ENCODE data around the gene NAT10. TPM values are rescaled to one million over a fixed set of nuclear protein-coding genes. Genes with fewer than 3 reads are reported as not detected.

NAT10 gene
- total RNA-seq, 4 donors from 2014 or later, result 17.2 to 27.7 (median 19.4) TPM

DNA sequence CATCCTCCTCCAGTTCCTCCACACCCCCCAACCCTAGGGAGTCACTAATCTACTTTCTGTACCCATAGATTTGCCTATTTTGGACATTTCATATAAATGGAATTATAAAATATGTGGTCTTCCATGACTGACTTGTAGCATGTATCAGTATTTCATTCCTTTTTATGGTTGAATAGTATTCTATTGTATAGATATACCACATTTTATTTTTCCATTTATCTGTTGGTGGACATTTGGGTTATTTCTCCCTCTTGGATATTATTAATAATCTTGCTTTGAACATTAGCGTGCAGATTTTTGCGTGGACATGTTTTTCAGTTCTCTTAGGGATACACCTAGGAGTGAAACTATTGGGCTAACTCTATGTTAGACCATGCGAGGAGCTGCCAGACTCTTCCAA lies 23.4 kb downstream of the NAT10 start:
- Histone ChIP-seq H3K27me3 (no peaks in the 10 kb centered on the region), H3K27ac (no peak overlapping the region), H3K36me3 (peaks cover 0 to 86% of the 10 kb centered on the region in 2 donors), H3K9me3 (no peaks in the 10 kb centered on the region), H3K4me3 (no peak overlapping the region), H3K4me1 (no peaks in the 10 kb centered on the region)
- ATAC-seq, result no peak
- in situ Hi-C loops (cut with MboI; ENCODE audit: low sequenced_read_pairs in 4 of 4), result no loop called here
- intact Hi-C loops (cut with DNase I; ENCODE audit: low total_unique reads), result no loop called here
- no peak for DNase-seq
- TF ChIP-seq CTCF (IDR thresholded peaks at IDR 0.05 in 4 of 5, conservative IDR thresholded peaks at IDR 0.05 in 1 of 5), result no peak
- TF ChIP-seq POLR2A (IDR thresholded peaks at IDR 0.05), result no peak

DNA sequence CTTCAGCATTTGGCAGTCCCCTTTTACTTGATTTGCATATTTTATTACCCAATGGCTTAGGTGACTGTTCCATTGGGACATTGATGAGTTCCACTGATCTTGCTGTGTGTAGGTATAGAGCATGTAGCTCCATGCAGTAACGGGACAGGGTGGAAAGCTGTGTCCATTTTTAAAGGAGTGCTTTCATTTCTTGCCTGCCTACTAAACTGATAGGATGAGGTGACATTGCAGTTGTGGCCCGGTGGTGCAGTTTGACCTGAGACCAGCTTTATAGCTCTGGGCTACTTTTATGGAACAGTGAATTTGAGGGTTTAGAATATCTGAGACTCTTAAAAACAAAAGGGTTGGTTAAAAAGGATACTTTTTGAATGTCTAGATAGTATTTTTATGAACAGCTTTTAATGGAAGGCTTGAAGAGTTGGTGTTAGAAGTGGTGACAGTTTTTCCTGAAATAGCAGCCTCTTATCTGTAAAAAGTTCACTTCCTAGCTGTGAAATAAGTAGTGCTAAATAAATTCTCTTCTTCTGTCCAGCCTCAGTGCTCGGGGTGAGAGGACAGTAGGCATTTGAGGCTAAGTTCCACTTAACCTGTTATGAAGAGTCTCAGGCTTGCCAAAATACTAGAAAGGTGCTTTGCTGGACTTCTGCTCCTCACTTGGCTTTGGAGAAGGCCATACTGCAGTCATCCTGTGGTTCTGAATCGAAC lies 27.0 kb downstream of the NAT10 start:
- ATAC-seq (no peak), DNase-seq (no peak)
- Histone ChIP-seq H3K4me3 (no peak overlapping the region), H3K27me3 (no peaks in the 10 kb centered on the region), H3K36me3 (peaks cover 0 to 86% of the 10 kb centered on the region in 2 donors), H3K9me3 (no peaks in the 10 kb centered on the region), H3K27ac (no peak overlapping the region), H3K4me1 (no peaks in the 10 kb centered on the region)
- in situ Hi-C loops (cut with MboI; ENCODE audit: low sequenced_read_pairs in 4 of 4), result no loop called here
- TF ChIP-seq POLR2A (IDR thresholded peaks at IDR 0.05), result no peak
- no peak for TF ChIP-seq CTCF (IDR thresholded peaks at IDR 0.05 in 4 of 5, conservative IDR thresholded peaks at IDR 0.05 in 1 of 5)
- intact Hi-C loops (cut with DNase I; ENCODE audit: low total_unique reads), result no loop called here

DNA sequence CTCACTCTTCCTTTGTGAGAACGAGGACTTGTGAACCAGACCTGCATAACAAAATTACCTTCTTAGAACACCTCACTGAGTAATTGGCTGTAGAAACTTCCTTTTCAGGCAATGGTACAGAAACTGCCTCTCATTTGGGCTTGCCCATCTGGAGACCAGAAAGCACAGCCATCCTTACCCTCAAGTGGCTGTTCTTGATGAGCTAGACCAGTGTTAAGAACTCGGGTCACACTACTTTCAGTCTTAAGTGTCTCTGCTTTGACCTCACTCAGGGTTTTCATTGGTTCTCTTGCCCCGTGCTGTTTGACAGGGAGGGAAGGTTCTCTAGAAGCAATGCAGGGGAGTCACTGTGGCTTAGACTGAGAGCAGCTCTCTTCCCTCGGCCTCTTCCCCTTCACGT lies 29.3 kb downstream of the NAT10 start:
- Histone ChIP-seq H3K27me3 (no peaks in the 10 kb centered on the region), H3K4me1 (no peaks in the 10 kb centered on the region), H3K27ac (no peak overlapping the region), H3K9me3 (no peaks in the 10 kb centered on the region), H3K4me3 (no peak overlapping the region), H3K36me3 (peaks cover 0 to 93% of the 10 kb centered on the region in 2 donors)
- no peak for DNase-seq
- ATAC-seq, result no peak
- intact Hi-C loops (cut with DNase I; ENCODE audit: low total_unique reads) (no loop called here), in situ Hi-C loops (cut with MboI; ENCODE audit: low sequenced_read_pairs in 4 of 4) (no loop called here)
- TF ChIP-seq CTCF (IDR thresholded peaks at IDR 0.05 in 4 of 5, conservative IDR thresholded peaks at IDR 0.05 in 1 of 5), result no peak
- no peak for TF ChIP-seq POLR2A (IDR thresholded peaks at IDR 0.05)

- ATAC-seq (no peak), DNase-seq (no peak)
- no peak overlapping the region for H3K27ac ChIP-seq
- peaks cover 0 to 96% of the 10 kb centered on the region in 2 donors for H3K36me3 ChIP-seq
- no peak overlapping the region for H3K4me3 ChIP-seq
- in situ Hi-C loops (cut with MboI; ENCODE audit: low sequenced_read_pairs in 4 of 4) (no loop called here), intact Hi-C loops (cut with DNase I; ENCODE audit: low total_unique reads) (no loop called here)
- TF ChIP-seq POLR2A (IDR thresholded peaks at IDR 0.05) (no peak), CTCF (IDR thresholded peaks at IDR 0.05 in 4 of 5, conservative IDR thresholded peaks at IDR 0.05 in 1 of 5) (no peak)
- no peaks in the 10 kb centered on the region for H3K9me3 ChIP-seq
- no peaks in the 10 kb centered on the region for H3K4me1 ChIP-seq
- no peaks in the 10 kb centered on the region for H3K27me3 ChIP-seq
These were observed 30.0 kb downstream of the NAT10 start for GRCh38 chr11:34135439-34135838.

DNA sequence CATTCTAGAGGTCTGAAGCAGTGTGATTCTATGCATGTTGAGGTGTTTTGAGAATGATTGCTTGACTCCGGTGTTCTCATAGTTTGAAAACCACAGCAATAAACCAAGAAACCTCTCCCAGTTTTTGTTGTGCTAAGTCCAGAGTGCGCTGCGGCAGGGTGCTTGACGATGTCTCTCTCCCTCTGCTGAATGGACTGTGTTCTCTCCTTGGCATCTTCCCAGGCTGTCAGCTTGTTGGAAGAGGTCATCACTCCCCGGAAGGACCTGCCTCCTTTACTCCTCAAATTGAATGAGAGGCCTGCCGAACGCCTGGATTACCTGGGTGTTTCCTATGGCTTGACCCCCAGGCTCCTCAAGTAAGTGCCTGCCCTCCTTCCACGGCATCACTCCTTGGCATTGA lies 31.0 kb downstream of the NAT10 start:
- Histone ChIP-seq H3K9me3 (no peaks in the 10 kb centered on the region), H3K36me3 (peaks cover 1 to 96% of the 10 kb centered on the region in 2 donors), H3K27ac (no peak overlapping the region), H3K4me1 (no peaks in the 10 kb centered on the region), H3K4me3 (no peak overlapping the region), H3K27me3 (no peaks in the 10 kb centered on the region)
- DNase-seq (no peak), ATAC-seq (no peak)
- intact Hi-C loops (cut with DNase I; ENCODE audit: low total_unique reads), result no loop called here
- TF ChIP-seq CTCF (IDR thresholded peaks at IDR 0.05 in 4 of 5, conservative IDR thresholded peaks at IDR 0.05 in 1 of 5) (no peak), POLR2A (IDR thresholded peaks at IDR 0.05) (no peak)
- in situ Hi-C loops (cut with MboI; ENCODE audit: low sequenced_read_pairs in 4 of 4), result no loop called here

Data from gastrocnemius medialis (tissue), 4 donors.